GM12878 (cell line): ENCODE measurements around the gene BRD2. TPM values are rescaled to one million over a fixed set of nuclear protein-coding genes. Genes with fewer than 3 reads are reported as not detected.

ENCODE experiments used
- BHLHE40 ChIP-seq, 2 experiments: fragments of 450-650 bp in 1 of 2; IDR thresholded peaks; 2 replicates each; pipeline ENCODE4 v1.6.1; 2011 to 2017; ENCODE audit warnings: low read depth in 2 of 2, borderline replicate concordance in 1 of 2, improper control_type of control experiment in 1 of 2, low read length in 1 of 2, mild to moderate bottlenecking in 1 of 2
- BMI1 ChIP-seq: fragments of 450-650 bp; IDR thresholded peaks from 2 replicates; pipeline ENCODE4 v1.6.1; 2016; ENCODE audit warnings: mild to moderate bottlenecking, moderate library complexity, borderline replicate concordance
- MLLT1 ChIP-seq: fragments of 450-650 bp; IDR thresholded peaks from 2 replicates; pipeline ENCODE4 v1.6.1; 2016; ENCODE audit warnings: mild to moderate bottlenecking
- PRDM15 ChIP-seq: fragments of 450-650 bp; formaldehyde crosslinking; IDR thresholded peaks from 2 replicates; pipeline ENCODE4 v1.4.0; 2020; ENCODE audit warnings: mild to moderate bottlenecking, moderate library complexity
- RELB ChIP-seq: fragments of 450-650 bp; IDR thresholded peaks from 2 replicates; pipeline ENCODE4 v1.6.1; 2017; ENCODE audit warnings: low read depth, mild to moderate bottlenecking, moderate library complexity
- SMAD1 ChIP-seq: fragments of 450-650 bp; IDR thresholded peaks from 2 replicates; pipeline ENCODE4 v1.6.1; 2018; ENCODE audit warnings: mild to moderate bottlenecking, low read depth; ENCODE audit not compliant: partially characterized antibody
- TBL1XR1 ChIP-seq: IDR thresholded peaks from 2 replicates; pipeline ENCODE4 v1.6.1; 2012; ENCODE audit warnings: low read depth, low read length, improper control_type of control experiment
- ZNF592 ChIP-seq: fragments of 450-650 bp; IDR thresholded peaks from 2 replicates; pipeline ENCODE4 v1.6.1; 2017; ENCODE audit warnings: mild to moderate bottlenecking, moderate library complexity
- polyA plus RNA-seq, 11 experiments: library from polyadenylated mRNA; depleted of rRNA in 4 of 11; unstranded in 6 of 11; stranded (reverse) in 5 of 11; fragments of >200 nt; fragmentation: Nextera tagmentation in 4 of 11; fragmentation: Illumina TruSeq in 1 of 11; extraction: Ambion mirVana in 4 of 11; extraction: Trizol in 1 of 11; gene quantifications; 1 replicate in 1 of 11; 2 replicates in 10 of 11; pipeline versions ENCODE4 v1.2.1 to v1.2.3, GENCODE V29; 2011 to 2016; ENCODE audit warnings: inconsistent platforms in 2 of 11, missing spikeins in 2 of 11, low read depth in 1 of 11
- total RNA-seq, 4 experiments: library from RNA; depleted of rRNA in 3 of 4; stranded (reverse); fragments of >200 nt in 3 of 4; fragmentation: Illumina TruSeq in 1 of 4; extraction: Trizol in 1 of 4; gene quantifications; 2 replicates each; pipeline versions ENCODE4 v1.2.1 to v1.2.3, GENCODE V29; 2013 to 2021
- TF ChIP-seq, protein P1 (sequence below): IDR thresholded peaks from 2 replicates; pipeline ENCODE4 v1.6.1; 2012; ENCODE audit warnings: low read length, inconsistent platforms
- TF ChIP-seq, protein P2 (sequence below): fragments of 450-650 bp; IDR thresholded peaks from 2 replicates; pipeline ENCODE4 v1.6.1; 2017; ENCODE audit warnings: mild to moderate bottlenecking, moderate library complexity

The BRD2 gene
- total and polyA plus RNA-seq, 10 of the 15 experiments (the other 5 are each of a cell fraction or from before 2014, with no cell fraction given) = 32.2 to 239 (median 139) TPM

DNA sequence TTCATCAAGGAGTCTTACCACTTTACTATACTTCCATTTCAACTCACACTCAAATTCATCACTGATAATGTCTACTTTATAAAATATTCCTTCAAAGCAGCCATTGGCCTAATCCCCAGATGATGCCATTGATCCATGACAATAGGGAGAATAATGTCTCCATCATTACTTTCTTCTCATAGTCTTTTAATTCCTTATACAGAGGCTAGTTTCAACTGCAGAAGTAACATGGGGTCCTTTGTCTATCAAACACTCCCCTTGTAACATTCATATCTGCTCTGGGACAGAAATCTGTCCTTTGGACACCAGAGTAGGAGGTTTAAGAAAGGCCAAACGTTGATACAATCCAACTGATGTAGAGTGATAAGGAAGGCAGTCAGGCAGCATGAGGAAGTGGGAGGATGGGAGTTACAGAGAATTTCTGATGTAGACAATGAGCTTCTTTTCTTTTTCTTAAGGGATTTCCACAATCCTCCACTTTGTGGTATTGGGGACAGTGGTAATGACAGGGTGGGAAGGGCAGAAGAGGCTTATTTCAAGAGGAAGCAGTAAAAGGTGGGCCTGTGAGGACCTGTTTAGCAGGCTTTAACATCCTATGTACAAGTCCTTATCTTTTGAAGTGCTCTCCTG, 59.9 kb downstream of the BRD2 start (continued):
- TF ChIP-seq PRDM15 (CRISPR knock-in tag) = 0 out of 2 replicates have a peak, but pooled peaks have one; percentile 49
- no peak for TF ChIP-seq BHLHE40 (IDR thresholded peaks at IDR 0.05; ENCODE audit: borderline replicate concordance in 1 of 2, low read depth in 2 of 2, low read length in 1 of 2)
- TF ChIP-seq SMAD1 = peak; percentile 7
- TF ChIP-seq ZNF592 = 0 out of 2 replicates have a peak, but pooled peaks have one; percentile 24
- TF ChIP-seq, protein P1, sequence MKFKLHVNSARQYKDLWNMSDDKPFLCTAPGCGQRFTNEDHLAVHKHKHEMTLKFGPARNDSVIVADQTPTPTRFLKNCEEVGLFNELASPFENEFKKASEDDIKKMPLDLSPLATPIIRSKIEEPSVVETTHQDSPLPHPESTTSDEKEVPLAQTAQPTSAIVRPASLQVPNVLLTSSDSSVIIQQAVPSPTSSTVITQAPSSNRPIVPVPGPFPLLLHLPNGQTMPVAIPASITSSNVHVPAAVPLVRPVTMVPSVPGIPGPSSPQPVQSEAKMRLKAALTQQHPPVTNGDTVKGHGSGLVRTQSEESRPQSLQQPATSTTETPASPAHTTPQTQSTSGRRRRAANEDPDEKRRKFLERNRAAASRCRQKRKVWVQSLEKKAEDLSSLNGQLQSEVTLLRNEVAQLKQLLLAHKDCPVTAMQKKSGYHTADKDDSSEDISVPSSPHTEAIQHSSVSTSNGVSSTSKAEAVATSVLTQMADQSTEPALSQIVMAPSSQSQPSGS = peak; percentile 24
- 0 out of 2 replicates have a peak, but pooled peaks have one; percentile 25 for TF ChIP-seq TBL1XR1
- 0 out of 2 replicates have a peak, but pooled peaks have one; percentile 8 for TF ChIP-seq MLLT1
- TF ChIP-seq, protein P2, sequence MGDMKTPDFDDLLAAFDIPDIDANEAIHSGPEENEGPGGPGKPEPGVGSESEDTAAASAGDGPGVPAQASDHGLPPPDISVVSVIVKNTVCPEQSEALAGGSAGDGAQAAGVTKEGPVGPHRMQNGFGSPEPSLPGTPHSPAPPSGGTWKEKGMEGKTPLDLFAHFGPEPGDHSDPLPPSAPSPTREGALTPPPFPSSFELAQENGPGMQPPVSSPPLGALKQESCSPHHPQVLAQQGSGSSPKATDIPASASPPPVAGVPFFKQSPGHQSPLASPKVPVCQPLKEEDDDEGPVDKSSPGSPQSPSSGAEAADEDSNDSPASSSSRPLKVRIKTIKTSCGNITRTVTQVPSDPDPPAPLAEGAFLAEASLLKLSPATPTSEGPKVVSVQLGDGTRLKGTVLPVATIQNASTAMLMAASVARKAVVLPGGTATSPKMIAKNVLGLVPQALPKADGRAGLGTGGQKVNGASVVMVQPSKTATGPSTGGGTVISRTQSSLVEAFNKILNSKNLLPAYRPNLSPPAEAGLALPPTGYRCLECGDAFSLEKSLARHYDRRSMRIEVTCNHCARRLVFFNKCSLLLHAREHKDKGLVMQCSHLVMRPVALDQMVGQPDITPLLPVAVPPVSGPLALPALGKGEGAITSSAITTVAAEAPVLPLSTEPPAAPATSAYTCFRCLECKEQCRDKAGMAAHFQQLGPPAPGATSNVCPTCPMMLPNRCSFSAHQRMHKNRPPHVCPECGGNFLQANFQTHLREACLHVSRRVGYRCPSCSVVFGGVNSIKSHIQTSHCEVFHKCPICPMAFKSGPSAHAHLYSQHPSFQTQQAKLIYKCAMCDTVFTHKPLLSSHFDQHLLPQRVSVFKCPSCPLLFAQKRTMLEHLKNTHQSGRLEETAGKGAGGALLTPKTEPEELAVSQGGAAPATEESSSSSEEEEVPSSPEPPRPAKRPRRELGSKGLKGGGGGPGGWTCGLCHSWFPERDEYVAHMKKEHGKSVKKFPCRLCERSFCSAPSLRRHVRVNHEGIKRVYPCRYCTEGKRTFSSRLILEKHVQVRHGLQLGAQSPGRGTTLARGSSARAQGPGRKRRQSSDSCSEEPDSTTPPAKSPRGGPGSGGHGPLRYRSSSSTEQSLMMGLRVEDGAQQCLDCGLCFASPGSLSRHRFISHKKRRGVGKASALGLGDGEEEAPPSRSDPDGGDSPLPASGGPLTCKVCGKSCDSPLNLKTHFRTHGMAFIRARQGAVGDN = peak; percentile 23; the same call in 1 of the 2 replicates
- peak; percentile 46; the same call in 1 of the 2 replicates for TF ChIP-seq RELB
- 0 out of 2 replicates have a peak, but pooled peaks have one; percentile 29 for TF ChIP-seq BMI1
